Type B pancreatic cell (in vitro differentiated cells): ENCODE results near the gene PDLIM3. TPM values are rescaled to one million over a fixed set of nuclear protein-coding genes. Genes with fewer than 3 reads are reported as not detected.
"Not testable (repeated sequence)": the region's sequence is repeated elsewhere in the genome, so short reads cannot be mapped to it uniquely, and the experiment has no call there.

Source experiments
- DNase-seq: peaks from one replicate; pipeline ENCODE4 v3.0.0; 2021; ENCODE audit warnings: mixed read lengths; ENCODE audit not compliant: unreplicated experiment; ENCODE audit errors: extremely low spot score
- H3K27ac Mint-ChIP-seq: 2 replicates; pipeline ENCODE4 v1.8.0; 2021; ENCODE audit warnings: mild to moderate bottlenecking, mixed read lengths
- H3K27me3 Mint-ChIP-seq: 2 replicates; pipeline ENCODE4 v1.8.0; 2021; ENCODE audit warnings: mixed read lengths
- H3K36me3 Mint-ChIP-seq: 2 replicates; pipeline ENCODE4 v1.8.0; 2021; ENCODE audit warnings: mixed read lengths
- H3K4me1 Mint-ChIP-seq: one replicate; pipeline ENCODE4 v1.8.0; 2021; ENCODE audit warnings: mixed read lengths; ENCODE audit not compliant: unreplicated experiment
- H3K4me3 Mint-ChIP-seq: 2 replicates; pipeline ENCODE4 v1.8.0; 2021; ENCODE audit warnings: mild to moderate bottlenecking, mixed read lengths
- H3K9me3 Mint-ChIP-seq: 2 replicates; pipeline ENCODE4 v1.8.0; 2021; ENCODE audit warnings: mixed read lengths
- total RNA-seq: library from RNA; stranded (reverse); gene quantifications from 2 replicates; pipeline ENCODE4 v1.2.1, GENCODE V29; 2021; ENCODE audit warnings: low replicate concordance
- TF ChIP-seq, protein P1 (sequence below): fragments of 200-600 bp; sonication (generic); conservative IDR thresholded peaks from 2 replicates; pipeline ENCODE4 v1.5.0; 2021; ENCODE audit warnings: antibody characterized with exemption, mild to moderate bottlenecking

Gene PDLIM3
- total RNA-seq, 1 donor from 2014 or later: 6.7 TPM

DNA sequence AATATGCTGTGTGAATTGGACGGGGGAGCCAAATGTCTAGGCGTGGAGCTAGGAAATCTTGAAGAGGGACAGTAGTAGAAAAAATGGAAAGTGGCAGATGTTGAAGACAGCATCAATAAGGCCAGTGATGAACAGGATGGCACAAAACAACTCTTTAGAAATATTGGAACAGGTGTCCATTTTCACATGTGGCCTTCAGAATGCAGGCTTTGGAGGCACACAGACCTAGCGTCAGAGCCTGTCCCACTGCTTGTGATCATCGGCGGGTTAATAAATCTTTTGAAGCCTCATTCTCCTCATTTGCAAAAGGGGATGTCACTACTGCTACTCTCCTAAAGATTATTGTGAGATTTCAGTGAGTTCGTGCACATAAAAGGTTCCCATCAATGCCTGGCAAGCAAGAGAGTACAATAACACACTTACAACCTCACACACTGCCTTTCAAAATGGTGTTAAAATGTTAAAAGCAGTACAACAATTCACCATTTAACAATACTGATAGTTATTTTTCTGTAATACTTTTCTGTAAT is 2.4 kb downstream of the PDLIM3 start:
- Mint-ChIP-seq H3K27ac (no peak overlapping the region), H3K4me1 (peaks cover 4% of the 10 kb centered on the region), H3K4me3 (peak overlapping the region; percentile 29), H3K36me3 (no peaks in the 10 kb centered on the region), H3K9me3 (no peaks in the 10 kb centered on the region), H3K27me3 (peaks cover 60% of the 10 kb centered on the region)
- TF ChIP-seq, protein P1, sequence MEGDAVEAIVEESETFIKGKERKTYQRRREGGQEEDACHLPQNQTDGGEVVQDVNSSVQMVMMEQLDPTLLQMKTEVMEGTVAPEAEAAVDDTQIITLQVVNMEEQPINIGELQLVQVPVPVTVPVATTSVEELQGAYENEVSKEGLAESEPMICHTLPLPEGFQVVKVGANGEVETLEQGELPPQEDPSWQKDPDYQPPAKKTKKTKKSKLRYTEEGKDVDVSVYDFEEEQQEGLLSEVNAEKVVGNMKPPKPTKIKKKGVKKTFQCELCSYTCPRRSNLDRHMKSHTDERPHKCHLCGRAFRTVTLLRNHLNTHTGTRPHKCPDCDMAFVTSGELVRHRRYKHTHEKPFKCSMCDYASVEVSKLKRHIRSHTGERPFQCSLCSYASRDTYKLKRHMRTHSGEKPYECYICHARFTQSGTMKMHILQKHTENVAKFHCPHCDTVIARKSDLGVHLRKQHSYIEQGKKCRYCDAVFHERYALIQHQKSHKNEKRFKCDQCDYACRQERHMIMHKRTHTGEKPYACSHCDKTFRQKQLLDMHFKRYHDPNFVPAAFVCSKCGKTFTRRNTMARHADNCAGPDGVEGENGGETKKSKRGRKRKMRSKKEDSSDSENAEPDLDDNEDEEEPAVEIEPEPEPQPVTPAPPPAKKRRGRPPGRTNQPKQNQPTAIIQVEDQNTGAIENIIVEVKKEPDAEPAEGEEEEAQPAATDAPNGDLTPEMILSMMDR: no peak
- no peak for DNase-seq

DNA sequence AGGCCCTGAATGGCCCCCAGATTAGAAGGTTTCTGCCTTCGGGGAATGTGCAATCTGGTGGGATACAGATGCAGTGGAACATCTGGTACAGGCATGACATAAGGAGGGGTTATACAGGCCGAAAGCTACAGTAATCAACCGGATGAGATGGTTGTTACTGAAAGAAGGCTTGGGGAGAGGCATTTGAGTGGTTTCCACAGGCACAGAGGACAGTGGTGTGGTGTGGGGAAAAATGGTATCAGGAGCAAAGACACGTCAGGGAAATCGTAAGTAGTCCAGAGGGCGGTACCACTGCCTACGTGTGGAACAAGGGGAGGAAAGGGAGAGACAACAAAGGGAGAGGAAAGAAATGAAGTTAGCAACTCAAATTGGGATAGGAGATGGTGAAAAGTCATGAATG is 3.0 kb downstream of the PDLIM3 start:
- no peak for DNase-seq
- no peak overlapping the region for H3K27ac Mint-ChIP-seq
- H3K27me3 Mint-ChIP-seq: peaks cover 60% of the 10 kb centered on the region
- peak overlapping the region; percentile 29 for H3K4me3 Mint-ChIP-seq
- TF ChIP-seq, protein P1: no peak
- no peaks in the 10 kb centered on the region for H3K9me3 Mint-ChIP-seq
- H3K36me3 Mint-ChIP-seq: no peaks in the 10 kb centered on the region
- peaks cover 4% of the 10 kb centered on the region for H3K4me1 Mint-ChIP-seq

DNA sequence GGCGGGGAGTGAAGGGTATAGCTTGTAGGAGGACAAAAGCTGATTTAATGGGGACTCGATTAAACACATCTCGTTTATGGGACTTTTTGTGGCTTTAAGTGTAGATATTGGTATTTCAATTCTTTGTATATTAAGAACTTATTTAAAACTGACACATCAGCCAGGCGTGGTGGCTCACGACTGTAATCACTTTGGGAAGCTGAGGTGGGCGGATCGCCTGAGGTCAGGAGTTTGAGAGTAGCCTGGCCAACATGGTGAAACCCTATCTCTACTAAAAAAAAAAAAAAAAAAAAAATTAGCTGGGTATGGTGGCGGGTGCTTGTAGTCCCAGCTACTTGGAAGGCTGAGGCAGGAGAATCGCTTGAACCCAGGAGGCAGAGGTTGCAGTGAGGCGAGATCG is 3.7 kb downstream of the PDLIM3 start:
- not testable (repeated sequence) for DNase-seq, H3K27ac Mint-ChIP-seq, H3K4me1 Mint-ChIP-seq, H3K4me3 Mint-ChIP-seq, H3K9me3 Mint-ChIP-seq, H3K36me3 Mint-ChIP-seq
- peaks cover 57% of the 10 kb centered on the region for H3K27me3 Mint-ChIP-seq

DNA sequence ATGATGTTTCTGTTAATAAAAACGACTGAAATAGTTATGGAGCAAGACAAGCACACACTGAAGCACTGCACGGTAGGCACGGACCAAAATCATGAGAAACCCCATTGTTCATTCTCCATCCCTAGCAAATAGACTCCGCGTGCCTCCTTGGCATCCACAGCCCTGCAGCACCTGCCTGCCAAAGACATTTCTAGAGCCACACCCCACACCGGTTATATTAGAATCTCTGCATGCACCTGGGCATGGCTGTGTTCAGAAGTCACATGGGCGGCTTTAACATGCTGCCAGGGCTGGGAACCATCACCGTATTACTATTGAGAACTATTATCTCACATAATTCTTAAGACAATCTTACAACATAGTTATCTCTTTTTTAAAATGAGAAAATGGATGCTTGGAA is 5.9 kb downstream of the PDLIM3 start:
- peaks cover 46% of the 10 kb centered on the region for H3K27me3 Mint-ChIP-seq
- no peaks in the 10 kb centered on the region for H3K4me1 Mint-ChIP-seq
- H3K36me3 Mint-ChIP-seq: no peaks in the 10 kb centered on the region
- no peak for DNase-seq
- H3K9me3 Mint-ChIP-seq: peaks cover 4% of the 10 kb centered on the region
- TF ChIP-seq, protein P1: no peak
- no peak overlapping the region for H3K4me3 Mint-ChIP-seq
- H3K27ac Mint-ChIP-seq: no peak overlapping the region

DNA sequence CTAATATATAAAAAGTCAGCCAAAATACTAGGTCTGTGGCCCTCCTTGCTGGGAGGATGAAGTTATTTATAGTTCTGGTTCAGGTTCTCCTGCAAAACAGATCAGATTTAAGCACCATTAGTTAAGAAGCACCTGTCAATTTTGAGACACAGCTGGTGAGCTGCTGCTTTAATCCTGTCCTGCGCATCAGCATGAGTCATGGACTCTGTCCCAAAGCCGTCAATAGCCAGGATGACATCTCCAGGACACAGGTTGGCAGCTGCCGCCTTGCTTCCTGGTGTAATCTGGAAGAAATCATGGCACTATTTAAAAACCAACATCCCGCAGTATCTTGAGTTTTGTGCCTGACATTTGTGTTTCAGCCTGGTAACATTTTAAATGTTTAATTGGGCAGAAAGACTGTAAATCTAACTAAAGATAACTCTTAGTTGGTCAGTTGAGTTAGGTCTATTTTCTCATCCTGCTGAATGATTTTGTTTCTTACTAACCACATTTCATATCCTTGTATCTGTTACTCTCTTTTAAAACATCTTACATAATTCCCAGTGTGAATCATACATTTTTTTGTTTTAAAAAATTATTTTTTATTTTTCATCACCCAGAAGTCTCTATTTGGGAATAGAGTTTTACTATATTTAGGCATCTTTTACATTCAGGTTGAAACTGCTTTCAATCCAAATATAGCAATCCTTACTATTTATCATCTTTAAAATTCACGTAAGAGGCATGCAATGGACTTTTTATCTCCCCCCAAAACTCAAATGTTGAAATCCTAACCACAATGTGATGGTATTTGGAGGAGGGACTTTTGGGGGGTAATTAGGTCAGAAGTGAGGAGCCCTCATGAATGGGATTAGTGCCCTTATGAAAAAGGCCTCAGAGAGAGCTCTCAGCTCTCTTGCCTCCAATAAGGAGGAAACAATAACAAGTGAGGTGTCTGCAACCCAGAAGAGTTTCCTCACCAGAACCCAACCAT is 10.1 kb downstream of the PDLIM3 start:
- no peak for DNase-seq
- TF ChIP-seq, protein P1: no peak
- Mint-ChIP-seq H3K4me3 (no peak overlapping the region), H3K36me3 (no peaks in the 10 kb centered on the region), H3K27ac (no peak overlapping the region), H3K9me3 (peaks cover 4% of the 10 kb centered on the region), H3K4me1 (no peaks in the 10 kb centered on the region), H3K27me3 (peaks cover 19% of the 10 kb centered on the region)

DNA sequence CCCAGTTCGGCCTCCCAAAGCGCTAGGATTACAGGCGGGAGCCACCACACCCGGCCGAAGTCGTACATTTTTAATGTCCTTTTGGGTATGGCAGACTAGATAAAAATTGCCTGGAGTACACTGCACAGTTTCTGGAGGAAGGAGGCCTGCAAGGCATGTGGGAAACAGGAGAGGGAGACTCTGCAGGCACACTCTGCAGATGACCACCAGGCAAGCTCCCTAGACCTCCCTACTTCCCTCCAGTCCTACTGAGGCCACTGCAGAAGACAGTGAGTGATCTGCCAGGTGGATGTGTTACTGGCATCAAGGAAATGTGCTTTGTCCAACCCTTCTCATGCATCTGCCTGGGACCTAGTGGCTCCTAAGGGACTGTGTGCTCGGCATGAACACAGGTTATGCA is 11.4 kb downstream of the PDLIM3 start:
- Mint-ChIP-seq H3K4me3 (no peak overlapping the region), H3K4me1 (no peaks in the 10 kb centered on the region), H3K9me3 (peaks cover 4% of the 10 kb centered on the region), H3K27ac (no peak overlapping the region), H3K36me3 (no peaks in the 10 kb centered on the region), H3K27me3 (peaks cover 9% of the 10 kb centered on the region)
- DNase-seq: no peak
- TF ChIP-seq, protein P1: no peak
